ENCODE results near the gene PIGP. TPM values are rescaled to one million over a fixed set of nuclear protein-coding genes. Genes with fewer than 3 reads are reported as not detected.
A peak's percentile ranks its signal among the peaks of the same experiment; 100 is the strongest.

Gene PIGP
- total and polyA plus RNA-seq, 2 donors (not counting 1 experiment from before 2014, with no cell fraction given): 15.8 to 22.7 TPM

GRCh38 chr21:37071561-37072273, 1.2 kb downstream of the PIGP start:
- H3K4me3 ChIP-seq (ENCODE audit: control extremely low read depth in 1 of 5, extremely low read depth in 1 of 5, insufficient read depth in 1 of 5, low read depth in 2 of 5, low read length in 4 of 5): peak overlapping the region; percentile 70 to 87 (median 79)
- Mint-ChIP-seq H3K4me3 (peak overlapping the region; percentile 88), H3K27me3 (no peaks in the 10 kb centered on the region), H3K27ac (peak overlapping the region; percentile 95), H3K9me3 (ENCODE audit: insufficient read depth) (no peaks in the 10 kb centered on the region), H3K4me1 (peaks cover 40% of the 10 kb centered on the region)
- peaks cover 22 to 23% of the 10 kb centered on the region in 2 donors for H3K4me1 ChIP-seq (ENCODE audit: control insufficient read depth in 2 of 2, insufficient read depth in 2 of 2, low read length in 2 of 2)
- TF ChIP-seq CTCF (IDR thresholded peaks at IDR 0.05) (no peak), EZH2 (IDR thresholded peaks at IDR 0.05; ENCODE audit: borderline replicate concordance, insufficient read depth, low read depth, low read length, poor library complexity, severe bottlenecking) (no peak)
- no peaks in the 10 kb centered on the region for H3K9me3 ChIP-seq (ENCODE audit: control extremely low read depth in 1 of 3, control insufficient read depth in 2 of 3, insufficient read depth in 1 of 3, low read length in 2 of 3)
- intact Hi-C loops (cut with micrococcal nuclease): loop anchor here (2.0 to 10.0 kb wide), 6 partner anchors 105 to 917 kb away; partner anchors contain the start of genes DOP1B, DYRK1A and HLCS
- ChIA-PET POLR2A (interaction anchor here (0.7 to 1.0 kb wide), 2 partner anchors 82 to 808 kb away, joined by 3 to 4 read pairs; no protein-coding TSS in a partner anchor), CTCF (interaction anchor here (1.7 kb wide), 1 partner anchor 62 kb away, joined by 5 read pairs; no protein-coding TSS in a partner anchor)
- H3K79me2 ChIP-seq (ENCODE audit: control insufficient read depth, insufficient read depth, low read length): peaks cover 49% of the 10 kb centered on the region
- 49% methylated on average over 5 of the region's 12 CpGs for WGBS (ENCODE audit: insufficient coverage)
- H4K20me1 ChIP-seq (ENCODE audit: control insufficient read depth, insufficient read depth, low read length, poor library complexity, severe bottlenecking): peaks cover 12% of the 10 kb centered on the region
- peak overlapping the region; percentile 93 for H3K9ac ChIP-seq (ENCODE audit: low read length)
- ATAC-seq (ENCODE audit: low read depth): no peak
- H3K4me2 ChIP-seq (replicated peaks; ENCODE audit: low read depth, low read length, poor library complexity, severe bottlenecking): peak overlapping the region; percentile 89
- H3K36me3 ChIP-seq (replicated peaks in 1 of 2; ENCODE audit: control extremely low read depth in 1 of 2, control insufficient read depth in 1 of 2, extremely low read depth in 1 of 2, insufficient read depth in 2 of 2, low read length in 1 of 2): peaks cover 0 to 17% of the 10 kb centered on the region in 2 experiments
- H2AFZ ChIP-seq (ENCODE audit: insufficient read depth, low read depth, low read length, poor library complexity, severe bottlenecking): peak overlapping the region; percentile 85
- H3K27ac ChIP-seq (ENCODE audit: low read length in 2 of 2): peak overlapping the region; percentile 96 to 98
- DNase-seq: no peak
- no peaks in the 10 kb centered on the region for H3K27me3 ChIP-seq (replicated peaks in 1 of 4; ENCODE audit: control extremely low read depth in 1 of 4, control insufficient read depth in 3 of 4, insufficient read depth in 4 of 4, low read length in 3 of 4)

- POLR2A ChIA-PET: no interaction called here
- no peaks in the 10 kb centered on the region for H4K20me1 ChIP-seq (ENCODE audit: control insufficient read depth, insufficient read depth, low read length, poor library complexity, severe bottlenecking)
- no peaks in the 10 kb centered on the region for H3K9me3 ChIP-seq (ENCODE audit: control extremely low read depth in 1 of 3, control insufficient read depth in 2 of 3, insufficient read depth in 1 of 3, low read length in 2 of 3)
- peaks cover 2 to 21% of the 10 kb centered on the region in 2 experiments for H3K36me3 ChIP-seq (replicated peaks in 1 of 2; ENCODE audit: control extremely low read depth in 1 of 2, control insufficient read depth in 1 of 2, extremely low read depth in 1 of 2, insufficient read depth in 2 of 2, low read length in 1 of 2)
- Mint-ChIP-seq H3K27me3 (no peaks in the 10 kb centered on the region), H3K4me1 (peaks cover 14% of the 10 kb centered on the region), H3K4me3 (no peak overlapping the region), H3K27ac (no peak overlapping the region), H3K9me3 (ENCODE audit: insufficient read depth) (no peaks in the 10 kb centered on the region)
- no peaks in the 10 kb centered on the region for H3K4me1 ChIP-seq (ENCODE audit: control insufficient read depth in 2 of 2, insufficient read depth in 2 of 2, low read length in 2 of 2)
- H3K9ac ChIP-seq (ENCODE audit: low read length): no peak overlapping the region
- ATAC-seq (ENCODE audit: low read depth) (no peak), DNase-seq (no peak)
- H3K4me2 ChIP-seq (replicated peaks; ENCODE audit: low read depth, low read length, poor library complexity, severe bottlenecking): no peak overlapping the region
- no peaks in the 10 kb centered on the region for H3K79me2 ChIP-seq (ENCODE audit: control insufficient read depth, insufficient read depth, low read length)
- H3K4me3 ChIP-seq (ENCODE audit: control extremely low read depth in 1 of 5, extremely low read depth in 1 of 5, insufficient read depth in 1 of 5, low read depth in 2 of 5, low read length in 4 of 5): no peak overlapping the region
- TF ChIP-seq EZH2 (IDR thresholded peaks at IDR 0.05; ENCODE audit: borderline replicate concordance, insufficient read depth, low read depth, low read length, poor library complexity, severe bottlenecking) (no peak), CTCF (IDR thresholded peaks at IDR 0.05) (no peak)
- 100% methylated on average over 4 of the region's 9 CpGs for WGBS (ENCODE audit: insufficient coverage)
- CTCF ChIA-PET: no interaction called here
- H2AFZ ChIP-seq (ENCODE audit: insufficient read depth, low read depth, low read length, poor library complexity, severe bottlenecking): no peak overlapping the region
- no peak overlapping the region for H3K27ac ChIP-seq (ENCODE audit: low read length in 2 of 2)
- intact Hi-C loops (cut with micrococcal nuclease): no loop called here
- no peaks in the 10 kb centered on the region for H3K27me3 ChIP-seq (replicated peaks in 1 of 4; ENCODE audit: control extremely low read depth in 1 of 4, control insufficient read depth in 3 of 4, insufficient read depth in 4 of 4, low read length in 3 of 4)
Measured at GRCh38 chr21:37065561-37066177, 7.2 kb downstream of the PIGP start.

All from B cell (primary cell).